A549 (cell line): ENCODE measurements around the gene SLC30A1. TPM values are rescaled to one million over a fixed set of nuclear protein-coding genes. Genes with fewer than 3 reads are reported as not detected.

ENCODE experiments used
- ATAC-seq, 2 experiments: fragments of 200-7000 bp in 1 of 2; fragments of >200 bp in 1 of 2; cut with Nextera tagmentation in 1 of 2; cut with Tn5 transposase in 1 of 2; 3 replicates each; pipeline versions ENCODE4 v1.8.0 to v1.9.1; 2018 to 2020; ENCODE audit warnings: mild to moderate bottlenecking in 1 of 2, moderate library complexity in 1 of 2
- CTCF ChIA-PET: fragments of 300-600 bp; sonication (Branson Sonifier 250); formaldehyde crosslinking; extraction: SDS; loops from one replicate; lab custom pipeline; 2021; ENCODE audit warnings: antibody characterized with exemption, inconsistent platforms; lab: Yijun Ruan, JAX
- POLR2A ChIA-PET: fragments of 350-600 bp; formaldehyde crosslinking; extraction: SDS; loops from one replicate; lab custom pipeline; 2021; ENCODE audit warnings: antibody characterized with exemption, inconsistent platforms; lab: Yijun Ruan, JAX
- DNase-seq, 2 experiments: peaks; one replicate each; pipeline versions ENCODE4 v3.0.0 to v3.0.0-alpha.2; 2011 to 2016; ENCODE audit warnings: low read depth in 1 of 2, low spot score in 1 of 2
- FAIRE-seq: peaks from 2 replicates; lab custom pipeline; 2011; peaks lifted over from hg19 to GRCh38; lab: Jason Lieb, UNC
- H3K27ac ChIP-seq, 2 experiments: fragments of >200 bp; sonication (Bioruptor Twin); formaldehyde crosslinking; 3 replicates each; pipeline ENCODE4 v1.5.1; 2016 to 2017
- H3K4me1 ChIP-seq: fragments of >200 bp; sonication (Bioruptor Twin); formaldehyde crosslinking; 3 replicates; pipeline ENCODE4 v1.6.1; 2016
- H3K4me2 ChIP-seq: fragments of >200 bp; sonication (Bioruptor Twin); formaldehyde crosslinking; 3 replicates; pipeline ENCODE4 v1.6.1; 2016
- H3K4me3 ChIP-seq: fragments of >200 bp; sonication (Bioruptor Twin); formaldehyde crosslinking; 3 replicates; pipeline ENCODE4 v1.5.1; 2016
- H3K9me3 ChIP-seq: fragments of >200 bp; sonication (Bioruptor Twin); formaldehyde crosslinking; 3 replicates; pipeline ENCODE4 v1.6.1; 2016
- BHLHE40 ChIP-seq: IDR thresholded peaks from 2 replicates; pipeline ENCODE4 v1.6.1; 2012; ENCODE audit warnings: low read depth, low read length, inconsistent platforms
- CHD4 ChIP-seq: fragments of 200-600 bp; sonication (generic); IDR thresholded peaks from 2 replicates; pipeline ENCODE4 v1.6.1; 2016; ENCODE audit warnings: antibody characterized with exemption, mild to moderate bottlenecking, borderline replicate concordance
- CTCF ChIP-seq: fragments of >200 bp; sonication (Bioruptor Twin); formaldehyde crosslinking; IDR thresholded peaks from 3 replicates; pipeline ENCODE4 v1.5.1; 2016
- E2F6 ChIP-seq: IDR thresholded peaks from 2 replicates; pipeline ENCODE4 v1.6.1; 2012; ENCODE audit warnings: low read depth, borderline replicate concordance
- FOXS1 ChIP-seq: fragments of 250-450 bp; sonication (Bioruptor Pico); IDR thresholded peaks from 2 replicates; pipeline ENCODE4 v1.5.0; 2020; ENCODE audit warnings: mild to moderate bottlenecking, moderate library complexity
- HDAC2 ChIP-seq: fragments of 200-600 bp; sonication (generic); IDR thresholded peaks from 2 replicates; pipeline ENCODE4 v1.6.1; 2016
- HEYL ChIP-seq: fragments of 250-450 bp; sonication (Bioruptor Pico); IDR thresholded peaks from 2 replicates; pipeline ENCODE4 v1.8.0; 2021; ENCODE audit warnings: mild to moderate bottlenecking, moderate library complexity
- HOXA7 ChIP-seq: fragments of 250-450 bp; sonication (Bioruptor Pico); IDR thresholded peaks from 2 replicates; pipeline ENCODE4 v1.5.0; 2020; ENCODE audit warnings: mild to moderate bottlenecking, moderate library complexity
- JUN ChIP-seq, 2 experiments: fragments of >200 bp; sonication (Bioruptor Twin); formaldehyde crosslinking; IDR thresholded peaks; 2 replicates in 1 of 2; 3 replicates in 1 of 2; pipeline ENCODE4 v1.6.1; 2016 to 2017
- JUNB ChIP-seq: fragments of >200 bp; sonication (Bioruptor Twin); formaldehyde crosslinking; IDR thresholded peaks from 2 replicates; pipeline ENCODE4 v1.6.1; 2016
- KDM1A ChIP-seq: fragments of 200-600 bp; sonication (generic); IDR thresholded peaks from 2 replicates; pipeline ENCODE4 v1.6.1; 2016; ENCODE audit warnings: low read depth, mild to moderate bottlenecking
- KDM5A ChIP-seq: fragments of 200-600 bp; sonication (generic); IDR thresholded peaks from 2 replicates; pipeline ENCODE4 v1.6.1; 2016; ENCODE audit warnings: antibody characterized with exemption, mild to moderate bottlenecking
- NPAS2 ChIP-seq: fragments of 250-450 bp; sonication (Bioruptor Pico); IDR thresholded peaks from 2 replicates; pipeline ENCODE4 v1.8.0; 2022; ENCODE audit warnings: mild to moderate bottlenecking, moderate library complexity, borderline replicate concordance
- POLR2A ChIP-seq: IDR thresholded peaks from 2 replicates; pipeline ENCODE4 v1.6.1; 2012; ENCODE audit warnings: mild to moderate bottlenecking, low read length
- POLR2AphosphoS2 ChIP-seq: conservative IDR thresholded peaks from 2 replicates; pipeline ENCODE4 v1.6.1; 2012; ENCODE audit warnings: low read length, improper control_type of control experiment, inconsistent platforms
- RNF2 ChIP-seq: fragments of 200-600 bp; sonication (generic); IDR thresholded peaks from 2 replicates; pipeline ENCODE4 v1.6.1; 2016; ENCODE audit warnings: low read depth, mild to moderate bottlenecking, antibody characterized with exemption, moderate library complexity, borderline replicate concordance
- ZC3H11A ChIP-seq: fragments of 450-650 bp; IDR thresholded peaks from 2 replicates; pipeline ENCODE4 v1.6.1; 2014; ENCODE audit warnings: antibody characterized with exemption, mild to moderate bottlenecking
- WGBS: methylation state at CpG from one replicate; pipeline ENCODE4 v1.1.6; 2017; ENCODE audit errors: missing lambda C conversion rate; 5-methylcytosine and 5-hydroxymethylcytosine counted together
- polyA plus RNA-seq, 4 experiments: library from polyadenylated mRNA; depleted of rRNA in 3 of 4; stranded (reverse); fragments of >200 nt; fragmentation: RNase III in 1 of 4; extraction: RNeasy Plus Mini Kit Qiagen cat#74134 plus additional on column Dnase treatment in 1 of 4; gene quantifications; 2 replicates in 3 of 4; 3 replicates in 1 of 4; pipeline ENCODE4 v1.2.3, GENCODE V29; 2011 to 2017
- TF ChIP-seq, protein P1 (sequence below): fragments of 250-450 bp; sonication (Bioruptor Pico); IDR thresholded peaks from 2 replicates; pipeline ENCODE4 v1.5.0; 2021; ENCODE audit warnings: mild to moderate bottlenecking, moderate library complexity, borderline replicate concordance
- TF ChIP-seq, protein P2 (sequence below): fragments of 200-600 bp; sonication (generic); IDR thresholded peaks from 2 replicates; pipeline ENCODE4 v1.6.1; 2016; ENCODE audit warnings: antibody characterized with exemption, mild to moderate bottlenecking, moderate library complexity
- TF ChIP-seq, protein P3 (sequence below): IDR thresholded peaks from 2 replicates; pipeline ENCODE4 v1.6.1; 2012
- TF ChIP-seq, protein P4 (sequence below): fragments of >200 bp; sonication (Bioruptor Twin); formaldehyde crosslinking; IDR thresholded peaks from 3 replicates; pipeline ENCODE4 v1.6.1; 2016

Gene SLC30A1
- polyA plus RNA-seq, 2 of the 4 experiments (the other 2 are of a cell fraction): 20.6 to 27.0 TPM

DNA sequence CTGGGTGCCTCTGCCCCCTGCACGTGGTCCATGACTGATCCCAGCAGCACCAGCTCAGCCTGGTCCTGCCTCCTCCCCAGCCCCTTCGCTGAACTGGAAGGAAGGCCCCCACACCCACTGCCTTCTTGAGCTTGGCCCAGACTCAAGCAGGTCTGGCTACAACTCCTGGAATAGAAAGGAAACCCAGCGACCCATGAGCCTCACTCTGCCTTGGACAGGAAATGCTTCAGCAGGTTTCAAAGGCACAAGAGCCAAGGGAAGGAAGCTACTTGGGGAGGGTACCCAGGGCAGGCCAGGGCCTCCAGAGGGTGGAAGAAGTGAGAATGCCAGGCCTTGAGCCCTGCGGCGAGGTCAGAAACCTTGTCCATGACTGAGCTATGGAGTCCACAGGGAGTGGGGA lies 51.1 kb downstream of the SLC30A1 start:
- H3K9me3 ChIP-seq: no peaks in the 10 kb centered on the region
- ChIA-PET POLR2A (interaction anchor here (0.5 to 1.4 kb wide), 2 partner anchors 13 to 40 kb away, joined by 3 to 5 read pairs; no protein-coding TSS in a partner anchor), CTCF (interaction anchor here (1.3 to 6.4 kb wide), 3 partner anchors 13 to 102 kb away, joined by 3 to 49 read pairs (median 4); no protein-coding TSS in a partner anchor)
- no peak overlapping the region for H3K4me2 ChIP-seq
- no peak overlapping the region for H3K27ac ChIP-seq
- FAIRE-seq: no peak
- TF ChIP-seq, protein P1, sequence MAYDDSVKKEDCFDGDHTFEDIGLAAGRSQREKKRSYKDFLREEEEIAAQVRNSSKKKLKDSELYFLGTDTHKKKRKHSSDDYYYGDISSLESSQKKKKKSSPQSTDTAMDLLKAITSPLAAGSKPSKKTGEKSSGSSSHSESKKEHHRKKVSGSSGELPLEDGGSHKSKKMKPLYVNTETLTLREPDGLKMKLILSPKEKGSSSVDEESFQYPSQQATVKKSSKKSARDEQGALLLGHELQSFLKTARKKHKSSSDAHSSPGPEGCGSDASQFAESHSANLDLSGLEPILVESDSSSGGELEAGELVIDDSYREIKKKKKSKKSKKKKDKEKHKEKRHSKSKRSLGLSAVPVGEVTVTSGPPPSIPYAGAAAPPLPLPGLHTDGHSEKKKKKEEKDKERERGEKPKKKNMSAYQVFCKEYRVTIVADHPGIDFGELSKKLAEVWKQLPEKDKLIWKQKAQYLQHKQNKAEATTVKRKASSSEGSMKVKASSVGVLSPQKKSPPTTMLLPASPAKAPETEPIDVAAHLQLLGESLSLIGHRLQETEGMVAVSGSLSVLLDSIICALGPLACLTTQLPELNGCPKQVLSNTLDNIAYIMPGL (CRISPR knock-in tag): no peak
- TF ChIP-seq HDAC2 (no peak), NPAS2 (CRISPR knock-in tag) (no peak), JUNB (no peak), E2F6 (no peak), POLR2AphosphoS2 (no peak), POLR2A (no peak), HOXA7 (CRISPR knock-in tag) (no peak), KDM1A (no peak), RNF2 (no peak), FOXS1 (no peak), JUN (IDR thresholded peaks at IDR 0.05) (no peak), CHD4 (no peak), ZC3H11A (no peak), BHLHE40 (no peak), HEYL (CRISPR knock-in tag) (no peak)
- TF ChIP-seq, protein P2, sequence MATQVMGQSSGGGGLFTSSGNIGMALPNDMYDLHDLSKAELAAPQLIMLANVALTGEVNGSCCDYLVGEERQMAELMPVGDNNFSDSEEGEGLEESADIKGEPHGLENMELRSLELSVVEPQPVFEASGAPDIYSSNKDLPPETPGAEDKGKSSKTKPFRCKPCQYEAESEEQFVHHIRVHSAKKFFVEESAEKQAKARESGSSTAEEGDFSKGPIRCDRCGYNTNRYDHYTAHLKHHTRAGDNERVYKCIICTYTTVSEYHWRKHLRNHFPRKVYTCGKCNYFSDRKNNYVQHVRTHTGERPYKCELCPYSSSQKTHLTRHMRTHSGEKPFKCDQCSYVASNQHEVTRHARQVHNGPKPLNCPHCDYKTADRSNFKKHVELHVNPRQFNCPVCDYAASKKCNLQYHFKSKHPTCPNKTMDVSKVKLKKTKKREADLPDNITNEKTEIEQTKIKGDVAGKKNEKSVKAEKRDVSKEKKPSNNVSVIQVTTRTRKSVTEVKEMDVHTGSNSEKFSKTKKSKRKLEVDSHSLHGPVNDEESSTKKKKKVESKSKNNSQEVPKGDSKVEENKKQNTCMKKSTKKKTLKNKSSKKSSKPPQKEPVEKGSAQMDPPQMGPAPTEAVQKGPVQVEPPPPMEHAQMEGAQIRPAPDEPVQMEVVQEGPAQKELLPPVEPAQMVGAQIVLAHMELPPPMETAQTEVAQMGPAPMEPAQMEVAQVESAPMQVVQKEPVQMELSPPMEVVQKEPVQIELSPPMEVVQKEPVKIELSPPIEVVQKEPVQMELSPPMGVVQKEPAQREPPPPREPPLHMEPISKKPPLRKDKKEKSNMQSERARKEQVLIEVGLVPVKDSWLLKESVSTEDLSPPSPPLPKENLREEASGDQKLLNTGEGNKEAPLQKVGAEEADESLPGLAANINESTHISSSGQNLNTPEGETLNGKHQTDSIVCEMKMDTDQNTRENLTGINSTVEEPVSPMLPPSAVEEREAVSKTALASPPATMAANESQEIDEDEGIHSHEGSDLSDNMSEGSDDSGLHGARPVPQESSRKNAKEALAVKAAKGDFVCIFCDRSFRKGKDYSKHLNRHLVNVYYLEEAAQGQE: no peak
- TF ChIP-seq, protein P3, sequence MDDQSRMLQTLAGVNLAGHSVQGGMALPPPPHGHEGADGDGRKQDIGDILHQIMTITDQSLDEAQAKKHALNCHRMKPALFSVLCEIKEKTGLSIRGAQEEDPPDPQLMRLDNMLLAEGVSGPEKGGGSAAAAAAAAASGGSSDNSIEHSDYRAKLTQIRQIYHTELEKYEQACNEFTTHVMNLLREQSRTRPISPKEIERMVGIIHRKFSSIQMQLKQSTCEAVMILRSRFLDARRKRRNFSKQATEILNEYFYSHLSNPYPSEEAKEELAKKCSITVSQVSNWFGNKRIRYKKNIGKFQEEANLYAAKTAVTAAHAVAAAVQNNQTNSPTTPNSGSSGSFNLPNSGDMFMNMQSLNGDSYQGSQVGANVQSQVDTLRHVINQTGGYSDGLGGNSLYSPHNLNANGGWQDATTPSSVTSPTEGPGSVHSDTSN: no peak
- TF ChIP-seq, protein P4, sequence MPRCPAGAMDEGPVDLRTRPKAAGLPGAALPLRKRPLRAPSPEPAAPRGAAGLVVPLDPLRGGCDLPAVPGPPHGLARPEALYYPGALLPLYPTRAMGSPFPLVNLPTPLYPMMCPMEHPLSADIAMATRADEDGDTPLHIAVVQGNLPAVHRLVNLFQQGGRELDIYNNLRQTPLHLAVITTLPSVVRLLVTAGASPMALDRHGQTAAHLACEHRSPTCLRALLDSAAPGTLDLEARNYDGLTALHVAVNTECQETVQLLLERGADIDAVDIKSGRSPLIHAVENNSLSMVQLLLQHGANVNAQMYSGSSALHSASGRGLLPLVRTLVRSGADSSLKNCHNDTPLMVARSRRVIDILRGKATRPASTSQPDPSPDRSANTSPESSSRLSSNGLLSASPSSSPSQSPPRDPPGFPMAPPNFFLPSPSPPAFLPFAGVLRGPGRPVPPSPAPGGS: no peak
- ATAC-seq: no peak
- H3K4me3 ChIP-seq: no peak overlapping the region
- WGBS: 93% methylated on average over 4 of the region's 5 CpGs
- H3K4me1 ChIP-seq: peaks cover 3% of the 10 kb centered on the region; the same call in 2 of the 3 replicates
- no peak for DNase-seq

DNA sequence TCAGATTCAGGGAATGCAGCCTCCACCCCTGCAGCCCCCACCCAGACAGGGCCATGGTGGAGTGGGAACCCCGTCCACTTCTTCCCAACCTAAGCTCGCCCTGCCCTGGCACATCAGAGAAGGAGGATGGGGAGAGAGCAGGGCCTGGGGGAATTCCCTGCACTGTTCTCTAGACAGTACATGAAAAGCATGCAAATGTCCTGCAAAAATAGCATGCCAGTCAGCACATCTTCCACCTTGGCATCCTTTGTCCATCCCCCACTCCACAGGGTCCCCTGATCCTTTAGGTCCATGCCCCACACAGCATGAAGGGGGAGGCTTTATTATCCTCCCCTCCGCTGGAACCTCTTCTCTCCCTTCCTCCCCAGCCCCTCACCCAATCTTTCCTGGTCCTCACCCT lies 52.0 kb downstream of the SLC30A1 start:
- no peak for FAIRE-seq
- DNase-seq: no peak
- Histone ChIP-seq H3K27ac (no peak overlapping the region), H3K9me3 (no peaks in the 10 kb centered on the region), H3K4me1 (peaks cover 9% of the 10 kb centered on the region; the same call in 2 of the 3 replicates), H3K4me2 (no peak overlapping the region), H3K4me3 (no peak overlapping the region)
- ChIA-PET POLR2A (interaction anchor here (0.5 kb wide), 1 partner anchor 39 kb away, joined by 3 read pairs; no protein-coding TSS in a partner anchor), CTCF (interaction anchor here (6.4 kb wide), 1 partner anchor 12 kb away, joined by 49 read pairs; no protein-coding TSS in a partner anchor)
- ATAC-seq: no peak
- WGBS: 67% methylated on average over 3 of the region's 3 CpGs
- TF ChIP-seq KDM5A: no peak
- no peak for TF ChIP-seq POLR2AphosphoS2
- TF ChIP-seq, protein P2: no peak
- TF ChIP-seq HOXA7 (CRISPR knock-in tag): no peak
- TF ChIP-seq CTCF: no peak
- TF ChIP-seq JUN (IDR thresholded peaks at IDR 0.05): no peak
- TF ChIP-seq E2F6: no peak
